Tibial nerve (tissue), 4 donors: ENCODE results near the gene NINJ2. TPM values are rescaled to one million over a fixed set of nuclear protein-coding genes. Genes with fewer than 3 reads are reported as not detected.

Source experiments
- DNase-seq, 2 donors: peaks; one replicate each; pipeline ENCODE4 v3.0.0-alpha.2; 2019; ENCODE audit warnings: low spot score in 2 of 2
- H3K27ac ChIP-seq, 4 donors: fragments of 200-600 bp; sonication (generic) in 3 of 4; one replicate each; pipeline ENCODE4 v1.5.1; 2017 to 2019; ENCODE audit warnings: mild to moderate bottlenecking in 1 of 4
- H3K27me3 ChIP-seq, 2 donors: fragments of 200-600 bp; sonication (generic) in 1 of 2; one replicate each; pipeline versions ENCODE4 v1.5.1 to v1.6.0; 2017 to 2019
- H3K36me3 ChIP-seq, 3 donors: fragments of 200-600 bp; sonication (generic); one replicate each; pipeline ENCODE4 v1.5.1; 2018 to 2019
- H3K4me1 ChIP-seq, 4 donors: fragments of 200-600 bp; sonication (generic) in 3 of 4; one replicate each; pipeline ENCODE4 v1.5.1; 2017 to 2019
- H3K4me3 ChIP-seq, 4 donors: fragments of 200-600 bp; sonication (generic) in 3 of 4; one replicate each; pipeline ENCODE4 v1.5.1; 2017 to 2019; ENCODE audit warnings: mild to moderate bottlenecking in 1 of 4, moderate library complexity in 1 of 4
- H3K9me3 ChIP-seq, 4 donors: fragments of 200-600 bp; sonication (generic) in 3 of 4; one replicate each; pipeline ENCODE4 v1.5.1; 2017 to 2019
- EP300 ChIP-seq, 2 donors: sonication (generic); formaldehyde crosslinking; IDR thresholded peaks; one replicate each; pipeline ENCODE4 v1.6.1; 2017; ENCODE audit warnings: antibody characterized with exemption in 2 of 2, mild to moderate bottlenecking in 1 of 2
- POLR2A ChIP-seq, 2 donors: fragments of 450-650 bp; IDR thresholded peaks; one replicate each; pipeline ENCODE4 v1.6.1; 2017; ENCODE audit warnings: antibody characterized with exemption in 2 of 2, mild to moderate bottlenecking in 2 of 2, moderate library complexity in 2 of 2
- WGBS, 2 donors: methylation state at CpG; one replicate each; pipeline ENCODE4 v1.1.5; 2018; 5-methylcytosine and 5-hydroxymethylcytosine counted together
- total RNA-seq, 4 donors: library from RNA; depleted of rRNA; stranded (reverse); fragments of >200 nt; gene quantifications; one replicate each; pipeline ENCODE4 v1.1.0, GENCODE V29; 2016
- TF ChIP-seq, protein P1 (sequence below), 5 experiments: fragments of 200-600 bp in 3 of 5; fragments of 450-650 bp in 2 of 5; sonication (generic) in 3 of 5; IDR thresholded peaks; one replicate each; pipeline ENCODE4 v1.5.1; 2016 to 2019; ENCODE audit warnings: antibody characterized with exemption in 5 of 5, mild to moderate bottlenecking in 3 of 5, moderate library complexity in 2 of 5

Gene NINJ2
- total RNA-seq, 4 donors from 2014 or later: 8.4 to 17.7 (median 12.6) TPM

DNA sequence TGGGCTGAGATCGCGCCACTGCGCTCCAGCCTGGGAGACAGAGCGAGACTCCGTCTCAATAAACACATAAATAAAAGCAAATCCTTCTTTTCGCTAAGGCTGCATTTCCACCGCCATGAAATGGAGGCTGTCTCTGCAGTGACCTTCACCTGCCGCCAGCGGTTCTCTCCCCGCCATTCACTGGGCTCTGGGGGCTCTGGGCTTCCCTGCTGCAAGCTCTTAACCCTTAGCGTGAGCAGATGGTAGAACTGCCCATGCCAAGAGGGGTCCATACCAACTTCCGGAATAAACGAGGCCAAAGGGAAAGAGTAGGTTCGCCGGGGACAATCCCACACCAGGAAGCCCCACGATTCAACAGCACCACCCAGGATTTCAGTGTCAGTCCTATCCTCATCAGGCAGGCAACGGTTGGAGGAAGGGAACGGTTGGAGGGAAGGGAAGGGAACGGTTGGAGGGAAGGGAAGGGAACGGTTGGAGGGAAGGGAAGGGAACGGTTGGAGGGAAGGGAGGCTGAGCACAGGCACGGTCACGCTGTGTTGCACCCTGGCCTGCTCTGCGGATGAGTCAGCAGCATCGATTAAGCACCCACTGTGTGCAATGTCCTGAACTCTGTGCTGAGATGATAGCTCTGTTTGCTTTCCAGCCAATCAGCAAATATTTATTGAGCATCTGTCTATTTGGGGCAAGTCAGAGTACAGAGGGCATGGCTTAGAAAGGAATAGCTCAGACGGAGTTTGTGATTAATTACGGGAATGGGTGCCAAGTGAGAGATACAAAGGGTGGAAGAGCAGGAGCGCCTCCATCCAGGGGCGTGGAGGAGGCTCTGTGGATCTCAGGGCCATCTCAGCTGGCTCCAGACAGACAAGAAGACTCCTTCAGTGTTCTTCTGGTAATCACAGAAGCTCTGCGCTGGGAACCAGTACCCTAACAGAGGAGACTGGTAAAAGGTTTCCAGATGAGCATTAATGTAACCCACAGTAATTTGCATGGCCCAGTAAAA, 77.9 kb downstream of the NINJ2 start:
- 80 to 82% methylated on average over 30 of the region's 30 CpGs for WGBS, 2 donors
- no peak for TF ChIP-seq POLR2A (IDR thresholded peaks at IDR 0.05)
- no peak for TF ChIP-seq EP300 (IDR thresholded peaks at IDR 0.05)
- TF ChIP-seq, protein P1, sequence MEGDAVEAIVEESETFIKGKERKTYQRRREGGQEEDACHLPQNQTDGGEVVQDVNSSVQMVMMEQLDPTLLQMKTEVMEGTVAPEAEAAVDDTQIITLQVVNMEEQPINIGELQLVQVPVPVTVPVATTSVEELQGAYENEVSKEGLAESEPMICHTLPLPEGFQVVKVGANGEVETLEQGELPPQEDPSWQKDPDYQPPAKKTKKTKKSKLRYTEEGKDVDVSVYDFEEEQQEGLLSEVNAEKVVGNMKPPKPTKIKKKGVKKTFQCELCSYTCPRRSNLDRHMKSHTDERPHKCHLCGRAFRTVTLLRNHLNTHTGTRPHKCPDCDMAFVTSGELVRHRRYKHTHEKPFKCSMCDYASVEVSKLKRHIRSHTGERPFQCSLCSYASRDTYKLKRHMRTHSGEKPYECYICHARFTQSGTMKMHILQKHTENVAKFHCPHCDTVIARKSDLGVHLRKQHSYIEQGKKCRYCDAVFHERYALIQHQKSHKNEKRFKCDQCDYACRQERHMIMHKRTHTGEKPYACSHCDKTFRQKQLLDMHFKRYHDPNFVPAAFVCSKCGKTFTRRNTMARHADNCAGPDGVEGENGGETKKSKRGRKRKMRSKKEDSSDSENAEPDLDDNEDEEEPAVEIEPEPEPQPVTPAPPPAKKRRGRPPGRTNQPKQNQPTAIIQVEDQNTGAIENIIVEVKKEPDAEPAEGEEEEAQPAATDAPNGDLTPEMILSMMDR (IDR thresholded peaks at IDR 0.05): no peak
- no peak overlapping the region for H3K27ac ChIP-seq
- H3K27me3 ChIP-seq: no peaks in the 10 kb centered on the region
- H3K36me3 ChIP-seq: no peaks in the 10 kb centered on the region
- no peak overlapping the region for H3K4me3 ChIP-seq
- no peaks in the 10 kb centered on the region for H3K4me1 ChIP-seq
- peaks cover 0 to 4% (median 0%) of the 10 kb centered on the region in 4 donors for H3K9me3 ChIP-seq
- DNase-seq: no peak

DNA sequence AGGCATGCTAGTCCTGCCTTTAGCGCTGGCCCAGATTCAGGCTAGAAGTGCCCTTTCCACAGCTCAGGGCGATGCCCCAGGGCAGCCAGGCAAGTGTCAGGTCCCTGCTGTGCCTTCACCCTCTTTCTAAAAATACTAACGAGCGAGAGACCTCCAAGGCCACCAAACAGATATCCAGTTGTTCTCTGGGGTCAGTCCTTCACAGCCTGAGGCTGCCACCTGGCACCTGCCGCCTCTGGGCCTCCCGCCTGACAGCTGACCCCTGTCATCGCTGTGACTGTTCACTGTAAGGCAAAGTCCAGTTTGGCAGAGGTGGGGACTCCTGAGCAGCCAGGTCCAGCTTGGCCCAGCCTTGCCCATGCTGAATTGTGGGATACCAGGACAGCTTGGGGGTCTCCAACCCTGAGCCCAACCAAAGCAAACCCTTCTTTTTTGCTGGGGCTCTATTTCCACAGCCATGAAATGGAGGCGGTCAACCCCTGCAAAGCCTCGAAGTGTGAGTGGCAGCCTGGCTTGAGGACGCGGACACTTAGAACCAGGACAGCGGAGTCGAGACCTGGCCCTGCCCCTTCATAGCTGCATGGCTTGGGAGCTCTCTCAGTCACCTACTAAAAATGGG, 79.9 kb downstream of the NINJ2 start:
- H3K4me3 ChIP-seq: no peak overlapping the region
- no peaks in the 10 kb centered on the region for H3K27me3 ChIP-seq
- DNase-seq: no peak
- no peaks in the 10 kb centered on the region for H3K36me3 ChIP-seq
- no peaks in the 10 kb centered on the region for H3K9me3 ChIP-seq
- WGBS, 2 donors: 54 to 55% methylated on average over 10 to 11 of the region's 13 CpGs
- no peak overlapping the region for H3K27ac ChIP-seq
- TF ChIP-seq EP300 (IDR thresholded peaks at IDR 0.05): no peak
- TF ChIP-seq, protein P1 (IDR thresholded peaks at IDR 0.05): no peak
- no peak for TF ChIP-seq POLR2A (IDR thresholded peaks at IDR 0.05)
- H3K4me1 ChIP-seq: peaks cover 0 to 8% (median 0%) of the 10 kb centered on the region in 4 donors

DNA sequence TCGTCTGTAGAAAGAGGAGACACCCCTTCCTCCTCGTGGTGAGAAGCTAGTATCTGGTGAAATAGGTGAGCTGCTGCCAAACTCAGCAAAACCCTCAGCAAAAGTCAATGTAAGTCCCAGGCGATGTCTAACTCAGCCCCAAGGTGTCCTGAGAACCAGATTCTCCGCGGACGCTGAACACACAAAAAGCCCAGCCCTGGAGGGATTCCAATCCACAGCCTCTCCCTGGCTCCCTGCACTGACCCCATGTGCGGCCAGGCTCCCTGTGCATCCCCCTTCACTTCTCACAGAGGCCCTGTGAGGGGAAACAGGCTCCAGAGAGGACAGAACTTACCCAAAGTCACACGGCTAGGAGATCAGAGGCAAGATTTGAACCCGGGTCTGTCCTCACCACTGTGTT, 81.5 kb downstream of the NINJ2 start:
- TF ChIP-seq EP300 (IDR thresholded peaks at IDR 0.05) (no peak), POLR2A (IDR thresholded peaks at IDR 0.05) (no peak)
- TF ChIP-seq, protein P1 (IDR thresholded peaks at IDR 0.05): no peak
- no peaks in the 10 kb centered on the region for H3K27me3 ChIP-seq
- no peak overlapping the region for H3K27ac ChIP-seq
- no peak for DNase-seq
- no peak overlapping the region for H3K4me3 ChIP-seq
- no peaks in the 10 kb centered on the region for H3K36me3 ChIP-seq
- WGBS, 2 donors: 84 to 85% methylated on average over 3 to 9 of the region's 9 CpGs
- no peaks in the 10 kb centered on the region for H3K9me3 ChIP-seq
- H3K4me1 ChIP-seq: peaks cover 0 to 11% (median 0%) of the 10 kb centered on the region in 4 donors

DNA sequence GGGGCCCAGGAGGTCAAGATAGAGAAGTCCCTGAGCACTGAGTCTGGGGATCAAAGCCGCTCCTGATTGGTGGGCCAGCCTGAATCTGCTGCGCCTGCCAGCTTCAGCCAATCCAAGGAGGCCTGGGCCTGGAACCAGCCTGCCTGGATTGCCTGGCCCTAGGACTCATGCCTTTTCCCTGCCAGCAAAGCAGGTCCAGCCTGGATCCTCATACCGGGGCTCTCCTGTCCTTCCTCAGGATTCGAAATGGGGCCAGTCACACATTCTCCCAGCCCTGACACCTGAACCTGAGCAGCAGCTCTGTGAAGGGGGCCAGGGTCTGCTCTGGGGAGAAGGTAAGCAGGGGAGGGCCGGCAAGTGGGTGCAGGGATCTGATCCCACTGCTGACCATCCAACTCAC, 81.9 kb downstream of the NINJ2 start:
- TF ChIP-seq EP300 (IDR thresholded peaks at IDR 0.05) (no peak), POLR2A (IDR thresholded peaks at IDR 0.05) (no peak)
- TF ChIP-seq, protein P1 (IDR thresholded peaks at IDR 0.05): no peak
- Histone ChIP-seq H3K4me3 (no peak overlapping the region), H3K27me3 (no peaks in the 10 kb centered on the region), H3K4me1 (peaks cover 0 to 16% (median 2%) of the 10 kb centered on the region in 4 donors), H3K36me3 (no peaks in the 10 kb centered on the region), H3K9me3 (no peaks in the 10 kb centered on the region), H3K27ac (no peak overlapping the region)
- WGBS, 2 donors: 95 to 100% methylated on average over 4 to 5 of the region's 5 CpGs
- DNase-seq: no peak

DNA sequence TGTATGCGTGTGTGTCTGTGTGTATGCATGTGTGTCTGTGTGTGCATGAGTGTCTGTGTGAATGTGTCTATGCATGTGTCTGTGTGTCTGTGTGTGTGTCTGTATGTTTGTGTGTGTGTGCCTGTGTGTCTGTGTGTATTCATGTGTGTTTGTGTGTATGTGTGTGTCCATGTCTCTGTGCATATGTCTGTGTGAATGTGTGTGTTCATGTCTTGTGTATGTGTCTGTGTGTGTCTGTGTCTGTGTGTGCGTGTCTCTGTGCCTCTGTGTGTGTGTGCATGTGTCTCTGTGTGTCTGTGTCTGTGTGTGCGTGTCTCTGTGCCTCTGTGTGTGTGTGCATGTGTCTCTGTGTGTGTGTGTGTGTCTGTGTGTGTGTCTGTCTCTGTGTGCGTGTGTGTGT, 82.4 kb downstream of the NINJ2 start:
- DNase-seq: no peak
- H3K36me3 ChIP-seq: no peaks in the 10 kb centered on the region
- H3K4me1 ChIP-seq: peaks cover 0 to 21% (median 6%) of the 10 kb centered on the region in 4 donors
- no peaks in the 10 kb centered on the region for H3K9me3 ChIP-seq
- H3K4me3 ChIP-seq: no peak overlapping the region
- no peaks in the 10 kb centered on the region for H3K27me3 ChIP-seq
- WGBS, 2 donors: 93 to 96% methylated on average over 4 of the region's 4 CpGs
- no peak overlapping the region for H3K27ac ChIP-seq
- TF ChIP-seq EP300 (IDR thresholded peaks at IDR 0.05) (no peak), POLR2A (IDR thresholded peaks at IDR 0.05) (no peak)
- TF ChIP-seq, protein P1 (IDR thresholded peaks at IDR 0.05): no peak
